K562 (cell line): ENCODE measurements around the gene JAK3. TPM values are rescaled to one million over a fixed set of nuclear protein-coding genes. Genes with fewer than 3 reads are reported as not detected.
A peak's percentile ranks its signal among the peaks of the same experiment; 100 is the strongest.

Experiments used
- ATAC-seq: fragments of 200-7000 bp; cut with Tn5 transposase; 3 replicates; pipeline ENCODE4 v1.9.1; 2020; ENCODE audit warnings: moderate library complexity
- BruUV-seq: library from RNA; stranded (reverse); fragments of 400-500 nt; replicated peaks from 2 replicates; lab custom pipeline; 2021; lab: Mats Ljungman, UMichigan
- CTCF ChIA-PET: fragments of 300-600 bp; formaldehyde crosslinking; extraction: SDS; loops from one replicate; lab custom pipeline; 2021; ENCODE audit warnings: low intra/inter-chr PET ratio; lab: Yijun Ruan, JAX
- POLR2A ChIA-PET: fragments of 300-600, 350-650 bp; sonication (Branson Sonifier 250); formaldehyde crosslinking; extraction: SDS; loops from one replicate; lab custom pipeline; 2021; ENCODE audit warnings: antibody characterized with exemption, inconsistent platforms; lab: Yijun Ruan, JAX
- DNase-seq, 4 experiments: peaks; one replicate each; pipeline versions ENCODE4 v3.0.0 to v3.0.0-alpha.2; 2011 to 2018; ENCODE audit warnings: low spot score in 3 of 4, mixed read lengths in 3 of 4; ENCODE audit errors: extremely low read depth in 1 of 4
- FAIRE-seq: peaks from 2 replicates; lab custom pipeline; 2011; peaks lifted over from hg19 to GRCh38; lab: Jason Lieb, UNC
- H2AFZ ChIP-seq: 2 replicates; pipeline ENCODE4 v1.6.0; 2011; ENCODE audit warnings: low read depth, low read length, control low read depth, inconsistent platforms
- H3K27ac ChIP-seq: fragments of 200-600 bp; 3 replicates; pipeline ENCODE4 v1.8.0; 2011; ENCODE audit warnings: low read depth, mild to moderate bottlenecking, control low read depth, inconsistent platforms, low read length, moderate library complexity, mixed read lengths; ENCODE audit errors: extremely low read depth
- H3K27me3 ChIP-seq, 2 experiments: fragments of 300-600 bp in 1 of 2; 2 replicates in 1 of 2; 3 replicates in 1 of 2; pipeline versions ENCODE4 v1.6.0 to v1.8.0; 2011; ENCODE audit warnings: inconsistent platforms in 2 of 2, low read length in 2 of 2, mild to moderate bottlenecking in 1 of 2, mixed read lengths in 1 of 2, moderate library complexity in 1 of 2; ENCODE audit not compliant: control insufficient read depth in 2 of 2, insufficient read depth in 2 of 2
- H3K36me3 ChIP-seq: fragments of 300-600 bp; 3 replicates; pipeline ENCODE4 v1.8.0; 2011; ENCODE audit warnings: mild to moderate bottlenecking, low read length, inconsistent platforms; ENCODE audit not compliant: control insufficient read depth, insufficient read depth
- H3K4me1 ChIP-seq, 2 experiments: fragments of 200-600 bp in 1 of 2; replicated peaks in 1 of 2; 2 replicates in 1 of 2; 3 replicates in 1 of 2; pipeline versions ENCODE4 v1.5.1 to v1.8.0; 2011; ENCODE audit warnings: inconsistent platforms in 2 of 2, low read length in 2 of 2, mild to moderate bottlenecking in 1 of 2, mixed read lengths in 1 of 2, moderate library complexity in 1 of 2; ENCODE audit not compliant: control insufficient read depth in 2 of 2, insufficient read depth in 2 of 2
- H3K4me2 ChIP-seq: 2 replicates; pipeline ENCODE4 v1.6.1; 2011; ENCODE audit warnings: low read length, control low read depth, inconsistent platforms, mixed read lengths; ENCODE audit not compliant: insufficient read depth
- H3K4me3 ChIP-seq: fragments of 200-600 bp; sonication (generic), shearing (Covaris generic); 2 replicates; pipeline ENCODE4 v1.5.1; 2016; ENCODE audit warnings: control low read depth, inconsistent platforms
- H3K79me2 ChIP-seq: fragments of 200-600 bp; 3 replicates; pipeline ENCODE4 v1.8.0; 2011; ENCODE audit warnings: low read length, inconsistent platforms; ENCODE audit not compliant: control insufficient read depth, insufficient read depth
- H3K9ac ChIP-seq, 2 experiments: 2 replicates each; pipeline versions ENCODE4 v1.6.0 to v1.6.1; 2011; ENCODE audit warnings: low read depth in 2 of 2, low read length in 2 of 2, control low read depth in 1 of 2, inconsistent platforms in 1 of 2, mild to moderate bottlenecking in 1 of 2, mixed read lengths in 1 of 2; ENCODE audit not compliant: insufficient read depth in 1 of 2
- H3K9me1 ChIP-seq: one replicate; pipeline ENCODE4 v1.6.0; 2011; ENCODE audit warnings: inconsistent platforms, mild to moderate bottlenecking, low read length, moderate library complexity; ENCODE audit not compliant: control insufficient read depth, insufficient read depth
- H3K9me3 ChIP-seq: replicated peaks from 2 replicates; pipeline ENCODE4 v1.5.1; 2011; ENCODE audit warnings: low read depth, low read length, inconsistent platforms; ENCODE audit not compliant: control insufficient read depth, insufficient read depth
- H4K20me1 ChIP-seq: replicated peaks from 2 replicates; pipeline ENCODE4 v1.6.1; 2011; ENCODE audit warnings: low read length, inconsistent platforms, mixed read lengths; ENCODE audit not compliant: control insufficient read depth, insufficient read depth
- CHD7 ChIP-seq: fragments of 200-600 bp; sonication (generic); IDR thresholded peaks from one replicate; pipeline ENCODE4 v1.6.1; 2012; ENCODE audit warnings: mild to moderate bottlenecking, low read depth, low read length, inconsistent platforms
- CREB3 ChIP-seq: fragments of 450-650 bp; conservative IDR thresholded peaks from 2 replicates; pipeline ENCODE4 v1.6.1; 2016; ENCODE audit warnings: missing genetic modification characterization, low read depth, mild to moderate bottlenecking, missing compliant biosample characterization, moderate library complexity
- FUS ChIP-seq: fragments of 200-400 bp; formaldehyde crosslinking; optimal IDR thresholded peaks from 2 replicates; pipeline ENCODE3; 2017; ENCODE audit warnings: low read depth, low read length
- NCOA2 ChIP-seq, 2 experiments: fragments of 450-650 bp; IDR thresholded peaks; 2 replicates each; pipeline ENCODE4 v1.6.1; 2018; ENCODE audit warnings: mild to moderate bottlenecking in 2 of 2, moderate library complexity in 1 of 2; ENCODE audit not compliant: partially characterized antibody in 2 of 2
- PCBP1 ChIP-seq: fragments of 200-400 bp; formaldehyde crosslinking; IDR thresholded peaks from 2 replicates; pipeline ENCODE4 v1.6.1; 2018; ENCODE audit warnings: mild to moderate bottlenecking, low read depth, low read length; ENCODE audit not compliant: poor library complexity, severe bottlenecking
- POLR2AphosphoS5 ChIP-seq: IDR thresholded peaks from 2 replicates; pipeline ENCODE4 v1.6.1; 2011; ENCODE audit warnings: mild to moderate bottlenecking, low read depth, low read length, moderate library complexity; ENCODE audit not compliant: control insufficient read depth, insufficient read depth
- RAD51 ChIP-seq: fragments of 450-650 bp; IDR thresholded peaks from 2 replicates; pipeline ENCODE4 v1.7.1; 2016; ENCODE audit warnings: low read depth, mild to moderate bottlenecking, borderline replicate concordance
- WGBS: fragments of 100-300 bp; shearing (Covaris generic); methylation state at CpG from one replicate; pipeline ENCODE4 v1.1.6; 2016; ENCODE audit warnings: low coverage, mixed read lengths; ENCODE audit not compliant: insufficient coverage; ENCODE audit errors: missing lambda C conversion rate; 5-methylcytosine and 5-hydroxymethylcytosine counted together
- in situ Hi-C: fragments of 300-500 bp; cut with MboI; formaldehyde crosslinking; loops from 4 replicates; pipeline ENCODE4 v1.15.0; 2018; ENCODE audit warnings: inconsistent platforms, mixed read lengths
- intact Hi-C: fragments of 100-400 bp; cut with micrococcal nuclease; formaldehyde crosslinking; loops from 2 replicates; pipeline ENCODE4 v1.14.2; 2022
- polyA plus RNA-seq, 8 experiments: library from polyadenylated mRNA; depleted of rRNA in 4 of 8; stranded (reverse) in 5 of 8; unstranded in 3 of 8; fragments of >200 nt; fragmentation: Nextera tagmentation in 2 of 8; fragmentation: Illumina TruSeq in 1 of 8; extraction: Ambion mirVana in 2 of 8; extraction: Trizol in 1 of 8; gene quantifications; 2 replicates each; pipeline versions ENCODE4 v1.2.1 to v1.2.3, GENCODE V29; 2011 to 2014; ENCODE audit warnings: inconsistent platforms in 1 of 8, missing spikeins in 1 of 8
- total RNA-seq, 7 experiments: library from RNA; depleted of rRNA in 6 of 7; stranded (reverse); fragments of >200 nt in 6 of 7; fragmentation: Illumina TruSeq in 2 of 7; extraction: Trizol in 2 of 7; gene quantifications; 2 replicates each; pipeline versions ENCODE4 v1.2.1 to v1.2.3, GENCODE V29; 2011 to 2021; ENCODE audit warnings: low replicate concordance in 1 of 7

Gene JAK3
- total and polyA plus RNA-seq, 9 of the 15 experiments (the other 6 are each of a cell fraction or from before 2014, with no cell fraction given): 0.01 to 0.18 (median 0.07) TPM; not detected in 1

GRCh38 chr19:17861542-17862402 is 14.0 kb upstream of the JAK3 start:
- BruUV-seq: no TSS peak
- Histone ChIP-seq H3K27me3 (no peaks in the 10 kb centered on the region), H3K4me3 (peak overlapping the region; percentile 82), H3K9me1 (peaks cover 3% of the 10 kb centered on the region), H3K4me1 (peaks cover 18 to 47% of the 10 kb centered on the region in 2 experiments; a peak in 4 of 5 replicates), H4K20me1 (peaks cover 51% of the 10 kb centered on the region), H3K9ac (peak overlapping the region; percentile 99), H3K27ac (peak overlapping the region; percentile 91), H2AFZ (no peak overlapping the region), H3K36me3 (peaks cover 48% of the 10 kb centered on the region), H3K9me3 (no peaks in the 10 kb centered on the region), H3K79me2 (peaks cover 43% of the 10 kb centered on the region), H3K4me2 (peak overlapping the region; percentile 100)
- peak in 2 of 4 experiments; percentile 31 to 37 for DNase-seq
- CTCF ChIA-PET: no interaction called here
- in situ Hi-C loops (no loop called here), intact Hi-C loops (loop anchor here (10.0 kb wide), 1 partner anchor 193 kb away; no protein-coding TSS in a partner anchor)
- no peak for FAIRE-seq
- WGBS: 45% methylated on average over 12 of the region's 23 CpGs
- ATAC-seq: no peak
- POLR2A ChIA-PET: interaction anchor here (0.7 to 4.0 kb wide), 10 partner anchors 9 to 1575 kb away, joined by 3 to 51 read pairs (median 4); partner anchors contain the start of genes CCDC124 and SLC5A5
- TF ChIP-seq PCBP1 (no peak), FUS (no peak), NCOA2 (IDR thresholded peaks at IDR 0.05; ENCODE audit: partially characterized antibody in 2 of 2) (no peak), POLR2AphosphoS5 (peak; percentile 42; the same call in 1 of the 2 replicates), CREB3 (tag) (no peak), CHD7 (peak; percentile 63), RAD51 (no peak)
